ENCODE results near the gene EXOC3L1.

EXOC3L1 gene

GRCh38 chr16:67150833-67151396 lies 39.0 kb downstream of the EXOC3L1 start, which contains the start of gene B3GNT9:
TSS of gene B3GNT9 (minus strand) at chr16:67150998. CDS start at chr16:67150485, 513 bp downstream.
- peak; percentile 78 for DNase-seq (ENCODE audit: insufficient read length, low spot score)
- no peak for FAIRE-seq

GRCh38 chr16:67150047-67150832 lies 39.7 kb downstream of the EXOC3L1 start:
- DNase-seq (ENCODE audit: insufficient read length, low spot score) (peak; percentile 72), FAIRE-seq (no peak)

GRCh38 chr16:67149276-67150046 lies 40.5 kb downstream of the EXOC3L1 start:
- FAIRE-seq (no peak), DNase-seq (ENCODE audit: insufficient read length, low spot score) (no peak)

GRCh38 chr16:67148656-67149275 lies 41.2 kb downstream of the EXOC3L1 start:
- no peak for FAIRE-seq
- DNase-seq (ENCODE audit: insufficient read length, low spot score): no peak

- FAIRE-seq (no peak), DNase-seq (ENCODE audit: insufficient read length, low spot score) (no peak)
Observed at GRCh38 chr16:67148221-67148620, 41.7 kb downstream of the EXOC3L1 start.

- FAIRE-seq (no peak), DNase-seq (ENCODE audit: insufficient read length, low spot score) (no peak)
Observed at GRCh38 chr16:67147437-67148140, 42.3 kb downstream of the EXOC3L1 start.

- no peak for FAIRE-seq
Observed at GRCh38 chr16:67146523-67147357, 43.2 kb downstream of the EXOC3L1 start.

GRCh38 chr16:67145746-67146145 lies 44.2 kb downstream of the EXOC3L1 start:
- FAIRE-seq: no peak
- DNase-seq (ENCODE audit: insufficient read length, low spot score): no peak

More at GRCh38 chr16:67146523-67147357, 43.2 kb downstream of the EXOC3L1 start:
- DNase-seq (ENCODE audit: insufficient read length, low spot score): no peak

- FAIRE-seq (no peak), DNase-seq (ENCODE audit: insufficient read length, low spot score) (no peak)
Observed at GRCh38 chr16:67144943-67145342, 45.0 kb downstream of the EXOC3L1 start.

GRCh38 chr16:67142342-67142741 lies 47.6 kb downstream of the EXOC3L1 start:
- no peak for DNase-seq (ENCODE audit: insufficient read length, low spot score)
- no peak for FAIRE-seq

- no peak for DNase-seq (ENCODE audit: insufficient read length, low spot score)
- FAIRE-seq: no peak
Observed at GRCh38 chr16:67141391-67141790, 48.5 kb downstream of the EXOC3L1 start.

GRCh38 chr16:67137605-67138004 lies 52.3 kb downstream of the EXOC3L1 start:
- no peak for DNase-seq (ENCODE audit: insufficient read length, low spot score)
- no peak for FAIRE-seq

All from GM19239 (cell line).